Keratinocyte (primary cell): ENCODE data around the gene PSRC1. TPM values are rescaled to one million over a fixed set of nuclear protein-coding genes. Genes with fewer than 3 reads are reported as not detected.

Experiments used
- DNase-seq: peaks from one replicate; pipeline ENCODE4 v3.0.0-alpha.2; 2011; ENCODE audit warnings: low read depth, missing footprints, low spot score
- FAIRE-seq: peaks from 2 replicates; lab custom pipeline; 2011; peaks lifted over from hg19 to GRCh38; lab: Jason Lieb, UNC
- H2AFZ ChIP-seq: 2 replicates; pipeline ENCODE4 v1.6.0; 2012; ENCODE audit warnings: low read length, control low read depth, inconsistent platforms; ENCODE audit not compliant: control insufficient read depth
- H3K27ac ChIP-seq: 2 replicates; pipeline ENCODE4 v1.5.1; 2011; ENCODE audit warnings: low read length; ENCODE audit not compliant: control insufficient read depth, insufficient read depth
- H3K27me3 ChIP-seq: 3 replicates; pipeline ENCODE4 v1.6.0; 2011; ENCODE audit warnings: low read length; ENCODE audit not compliant: control insufficient read depth, insufficient read depth; ENCODE audit errors: extremely low read depth
- H3K36me3 ChIP-seq, 2 experiments: 2 replicates in 1 of 2; 3 replicates in 1 of 2; pipeline ENCODE4 v1.5.1; 2011; ENCODE audit warnings: low read length in 2 of 2, mild to moderate bottlenecking in 1 of 2; ENCODE audit not compliant: control insufficient read depth in 2 of 2, insufficient read depth in 2 of 2; ENCODE audit errors: extremely low read depth in 1 of 2
- H3K4me1 ChIP-seq: 3 replicates; pipeline ENCODE4 v1.5.1; 2011; ENCODE audit warnings: low read length; ENCODE audit not compliant: control insufficient read depth, insufficient read depth; ENCODE audit errors: extremely low read depth
- H3K4me2 ChIP-seq: 3 replicates; pipeline ENCODE4 v1.6.0; 2011; ENCODE audit warnings: low read depth, low read length; ENCODE audit not compliant: control insufficient read depth, insufficient read depth; ENCODE audit errors: extremely low read depth
- H3K4me3 ChIP-seq, 3 experiments: fragments of 200-600 bp in 1 of 3; sonication (generic) in 1 of 3; 2 replicates in 2 of 3; 3 replicates in 1 of 3; pipeline ENCODE4 v1.5.1; 2011 to 2016; ENCODE audit warnings: low read length in 3 of 3, mild to moderate bottlenecking in 3 of 3, control low read depth in 2 of 3, inconsistent platforms in 1 of 3, low read depth in 1 of 3, mixed read lengths in 1 of 3, mixed run types in 1 of 3, moderate library complexity in 1 of 3; ENCODE audit not compliant: control insufficient read depth in 2 of 3, insufficient read depth in 2 of 3; ENCODE audit errors: extremely low read depth in 1 of 3
- H3K79me2 ChIP-seq: 2 replicates; pipeline ENCODE4 v1.6.0; 2012; ENCODE audit warnings: low read length; ENCODE audit not compliant: control insufficient read depth, insufficient read depth
- H3K9ac ChIP-seq: 3 replicates; pipeline ENCODE4 v1.6.0; 2011; ENCODE audit warnings: low read length; ENCODE audit not compliant: control insufficient read depth, insufficient read depth; ENCODE audit errors: extremely low read depth
- H3K9me1 ChIP-seq: 3 replicates; pipeline ENCODE4 v1.6.0; 2011; ENCODE audit warnings: low read length; ENCODE audit not compliant: control insufficient read depth, insufficient read depth; ENCODE audit errors: extremely low read depth
- H3K9me3 ChIP-seq: 2 replicates; pipeline ENCODE4 v1.5.1; 2012; ENCODE audit warnings: low read depth, low read length; ENCODE audit not compliant: control insufficient read depth
- H4K20me1 ChIP-seq: 3 replicates; pipeline ENCODE4 v1.6.0; 2011; ENCODE audit warnings: low read length; ENCODE audit not compliant: control insufficient read depth, insufficient read depth; ENCODE audit errors: extremely low read depth
- CTCF ChIP-seq, 3 experiments: IDR thresholded peaks in 1 of 3; conservative IDR thresholded peaks in 1 of 3; optimal IDR thresholded peaks in 1 of 3; 2 replicates in 2 of 3; 3 replicates in 1 of 3; pipeline versions ENCODE3 to v1.5.1; 2011; ENCODE audit warnings: low read length in 3 of 3, mild to moderate bottlenecking in 3 of 3, moderate library complexity in 2 of 3, control low read depth in 1 of 3, inconsistent platforms in 1 of 3; ENCODE audit not compliant: insufficient read depth in 2 of 3; ENCODE audit errors: extremely low read depth in 1 of 3
- EZH2 ChIP-seq: IDR thresholded peaks from one replicate; pipeline ENCODE4 v1.6.1; 2012; ENCODE audit warnings: inconsistent platforms, mild to moderate bottlenecking, low read length, moderate library complexity
- dilution Hi-C: fragments of 300-500 bp; cut with MboI; formaldehyde crosslinking; loops from one replicate; pipeline ENCODE4 v1.7.0; 2020; ENCODE audit warnings: low sequenced_read_pairs; ENCODE audit not compliant: extremely low pct_ligation_motif_present
- polyA plus RNA-seq, 5 experiments: library from polyadenylated mRNA; depleted of rRNA in 3 of 5; stranded (reverse) in 3 of 5; stranded (forward) in 1 of 5; unstranded in 1 of 5; fragments of >200 nt; gene quantifications; 1 replicate in 1 of 5; 2 replicates in 3 of 5; 3 replicates in 1 of 5; pipeline versions ENCODE4 v1.2.1 to v1.2.3, GENCODE V29; 2011 to 2012; ENCODE audit warnings: missing spikeins in 2 of 5, low read depth in 1 of 5, low replicate concordance in 1 of 5

Gene PSRC1
- polyA plus RNA-seq, 1 donor (not counting 4 experiments of a cell fraction or from before 2014, with no cell fraction given) = 10.2 TPM

- H3K27ac ChIP-seq = no peak overlapping the region
- no peaks in the 10 kb centered on the region for H3K9me1 ChIP-seq
- no peaks in the 10 kb centered on the region for H3K36me3 ChIP-seq
- H3K4me2 ChIP-seq = no peak overlapping the region
- H3K9me3 ChIP-seq = no peaks in the 10 kb centered on the region
- no peaks in the 10 kb centered on the region for H3K79me2 ChIP-seq
- no peak overlapping the region for H2AFZ ChIP-seq
- no peaks in the 10 kb centered on the region for H4K20me1 ChIP-seq
- TF ChIP-seq CTCF (optimal IDR thresholded peaks at IDR 0.05 in 1 of 3, IDR thresholded peaks at IDR 0.05 in 1 of 3, conservative IDR thresholded peaks at IDR 0.05 in 1 of 3; ENCODE audit: extremely low read depth in 1 of 3, insufficient read depth in 2 of 3, low read length in 3 of 3) = no peak
- no peak for TF ChIP-seq EZH2
- H3K4me1 ChIP-seq = no peaks in the 10 kb centered on the region
- dilution Hi-C loops = no loop called here
- no peak for DNase-seq
- FAIRE-seq = no peak
- peaks cover 4% of the 10 kb centered on the region for H3K27me3 ChIP-seq
- H3K9ac ChIP-seq = no peak overlapping the region
- no peak overlapping the region for H3K4me3 ChIP-seq
Measured at GRCh38 chr1:109309347-109309746, 26.4 kb upstream of the PSRC1 start.

- Histone ChIP-seq H3K36me3 (no peaks in the 10 kb centered on the region), H3K4me3 (no peak overlapping the region), H3K9me3 (no peaks in the 10 kb centered on the region), H3K4me1 (no peaks in the 10 kb centered on the region), H3K9me1 (no peaks in the 10 kb centered on the region), H2AFZ (no peak overlapping the region), H3K9ac (no peak overlapping the region), H3K27ac (no peak overlapping the region), H4K20me1 (no peaks in the 10 kb centered on the region), H3K79me2 (no peaks in the 10 kb centered on the region), H3K4me2 (no peak overlapping the region), H3K27me3 (peaks cover 4% of the 10 kb centered on the region)
- dilution Hi-C loops = no loop called here
- TF ChIP-seq CTCF (optimal IDR thresholded peaks at IDR 0.05 in 1 of 3, IDR thresholded peaks at IDR 0.05 in 1 of 3, conservative IDR thresholded peaks at IDR 0.05 in 1 of 3; ENCODE audit: extremely low read depth in 1 of 3, insufficient read depth in 2 of 3, low read length in 3 of 3) = no peak
- TF ChIP-seq EZH2 = no peak
- FAIRE-seq = no peak
- DNase-seq = no peak
Measured at GRCh38 chr1:109307274-109308021, 24.5 kb upstream of the PSRC1 start.
